HG03280 (cell line): ENCODE results near the gene NRXN3.

Source experiments
- ATAC-seq: cut with Tn5 transposase; IDR thresholded peaks from one replicate; pipeline ENCODE4 v1.9.1; 2021; ENCODE audit warnings: mild to moderate bottlenecking, moderate library complexity; ENCODE audit not compliant: unreplicated experiment

Gene NRXN3

DNA sequence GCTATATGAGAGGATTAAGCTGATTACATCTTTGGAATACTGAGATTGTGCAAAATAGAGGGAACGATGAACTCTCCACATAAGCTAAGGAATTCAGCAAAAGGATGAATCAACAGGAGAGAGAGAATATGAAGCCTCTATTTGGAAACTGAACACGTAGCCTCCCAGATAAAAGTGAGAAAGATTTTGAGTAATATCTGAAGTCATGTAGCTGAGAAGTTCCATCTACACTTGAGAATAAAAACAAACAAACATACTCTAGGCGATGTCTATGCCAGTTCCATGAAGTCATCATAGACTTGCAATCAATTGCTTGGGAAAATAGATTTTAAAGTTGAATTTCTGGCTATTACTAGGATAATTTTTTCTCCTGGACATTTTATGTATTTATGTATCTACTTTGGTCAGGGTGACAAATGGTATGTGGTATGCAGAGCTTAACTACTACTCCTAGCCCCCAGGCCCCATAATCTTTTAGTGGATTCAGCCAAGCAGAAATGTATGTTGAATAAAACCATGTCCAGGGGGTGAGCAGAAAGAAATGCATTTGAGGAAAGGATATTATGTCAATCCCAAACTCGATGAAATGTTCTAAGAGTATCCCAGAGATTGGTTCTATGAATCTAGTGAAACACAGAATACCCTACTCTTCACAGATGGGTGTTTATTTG is 1413.7 kb downstream of the NRXN3 start:
- no peak for ATAC-seq

DNA sequence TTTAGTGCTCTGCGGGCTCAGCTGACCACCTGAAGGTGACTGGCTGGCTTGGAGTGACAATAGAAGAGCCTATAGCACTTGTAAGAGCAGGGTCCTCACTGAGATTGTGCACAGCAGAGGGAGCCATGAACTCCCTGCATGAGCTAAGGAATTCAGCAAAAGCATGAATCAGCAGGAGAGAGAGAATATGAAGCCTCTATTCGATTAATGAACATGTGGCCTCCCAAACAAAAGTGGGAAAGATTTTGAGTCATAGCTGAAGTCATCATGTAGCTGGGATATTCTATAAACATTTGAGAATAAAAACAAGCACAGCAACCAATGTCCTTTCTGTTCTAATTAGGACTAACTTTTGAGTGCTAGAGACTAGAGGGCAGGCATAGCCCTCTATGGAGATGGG is 1414.5 kb downstream of the NRXN3 start:
- ATAC-seq, result no peak

DNA sequence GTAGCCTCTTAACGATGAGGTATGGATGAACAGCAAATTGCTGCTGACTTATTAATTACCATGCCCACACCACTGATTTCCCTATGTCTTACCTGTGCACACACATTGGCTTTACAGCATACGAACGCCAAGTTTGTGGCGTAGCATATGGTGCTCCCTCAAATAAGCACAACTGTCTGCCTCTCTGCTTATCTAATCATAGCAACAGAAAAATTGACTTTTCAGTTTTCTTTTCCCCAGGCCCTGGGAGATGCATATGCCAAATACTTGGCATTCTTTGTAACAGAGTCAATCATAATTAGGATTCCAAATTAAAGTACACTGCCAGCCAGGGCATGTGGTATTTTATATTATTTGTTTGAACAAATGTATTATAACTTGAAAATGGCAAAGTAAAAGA is 1415.7 kb downstream of the NRXN3 start:
- ATAC-seq, result no peak

DNA sequence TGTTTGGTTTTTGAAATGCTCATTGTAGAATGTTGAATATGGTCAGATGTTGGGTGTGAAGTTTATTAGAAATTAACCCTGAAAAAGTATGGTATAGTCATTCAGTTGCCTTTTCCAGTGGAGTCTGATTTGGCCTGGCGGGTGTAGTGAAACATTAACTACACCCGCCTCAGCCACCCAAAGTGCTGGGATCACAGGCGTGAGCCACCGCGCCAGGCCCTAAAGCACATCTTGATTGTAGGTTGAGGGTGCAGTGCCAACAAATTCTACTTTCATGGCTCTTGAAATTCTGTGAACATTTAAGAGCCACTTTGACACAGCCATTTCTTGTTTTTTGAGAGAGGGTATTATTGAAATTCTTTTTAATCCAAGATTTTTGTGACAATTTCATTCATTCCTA is 1416.2 kb downstream of the NRXN3 start:
- ATAC-seq, result no peak

DNA sequence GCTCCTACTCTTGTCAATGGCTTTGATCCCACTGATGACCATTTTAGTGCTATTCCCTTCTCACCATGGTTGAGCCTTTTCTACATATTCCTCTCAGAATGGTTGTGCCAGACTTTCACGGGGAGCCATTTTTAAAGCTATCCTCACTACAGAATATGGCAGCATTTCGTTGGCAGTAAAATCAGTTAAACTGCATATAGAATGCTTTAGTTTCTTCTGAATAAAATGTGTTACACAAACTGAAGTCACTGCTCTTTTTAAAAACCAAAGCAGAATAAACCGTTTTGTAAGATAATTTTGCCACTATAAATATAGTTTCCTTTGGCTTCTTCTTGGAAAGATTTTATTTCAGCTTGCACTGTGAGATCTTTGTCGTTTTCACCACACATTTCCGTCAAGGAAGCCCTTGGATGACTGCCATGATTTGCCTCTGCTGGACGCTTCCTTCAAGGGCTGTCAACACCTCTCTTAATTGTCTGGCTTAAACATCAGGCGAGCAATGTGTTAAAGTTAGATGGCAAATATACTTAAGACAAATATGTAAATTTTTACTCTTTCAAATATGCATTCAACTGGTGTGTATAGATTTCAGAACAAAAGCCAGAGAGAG is 1416.9 kb downstream of the NRXN3 start:
- ATAC-seq, result no peak

DNA sequence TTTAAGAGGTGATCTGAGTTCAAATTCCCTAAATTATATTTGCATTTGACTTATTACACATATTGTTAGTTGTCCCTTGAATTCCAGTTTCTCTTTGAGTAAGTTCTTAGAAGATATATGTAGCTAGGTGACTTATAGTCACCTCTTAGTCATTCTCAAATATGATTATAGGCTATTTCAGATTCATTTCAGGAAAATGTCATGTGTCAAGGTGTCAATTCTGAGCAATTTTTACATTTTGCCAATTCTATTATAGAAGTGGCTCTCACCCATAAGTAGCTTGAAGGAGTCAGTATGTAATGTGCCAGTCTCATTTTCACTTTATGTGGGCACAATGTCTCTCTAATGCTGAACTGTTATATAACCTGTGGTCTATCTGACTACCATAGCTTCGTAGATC is 1417.7 kb downstream of the NRXN3 start:
- ATAC-seq, result no peak

DNA sequence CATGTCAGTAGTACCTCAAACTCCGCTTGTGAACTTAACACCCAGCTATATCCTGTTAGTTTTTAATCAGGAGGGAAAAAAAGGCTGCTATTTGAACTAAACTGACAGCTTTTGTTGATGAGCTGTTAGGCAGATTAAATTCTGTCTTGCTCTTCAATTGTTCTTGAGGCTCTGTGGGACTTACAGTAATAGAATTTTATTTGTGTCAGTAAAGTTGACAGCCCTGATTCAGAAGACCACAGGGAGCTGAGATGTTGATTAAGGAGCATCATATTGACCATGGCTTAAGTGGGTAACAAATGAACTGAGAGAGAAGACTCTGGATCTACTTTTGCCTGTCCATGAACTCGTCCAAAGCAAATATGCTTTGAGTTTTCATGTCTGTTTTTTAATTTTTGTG is 1418.2 kb downstream of the NRXN3 start:
- no peak for ATAC-seq

DNA sequence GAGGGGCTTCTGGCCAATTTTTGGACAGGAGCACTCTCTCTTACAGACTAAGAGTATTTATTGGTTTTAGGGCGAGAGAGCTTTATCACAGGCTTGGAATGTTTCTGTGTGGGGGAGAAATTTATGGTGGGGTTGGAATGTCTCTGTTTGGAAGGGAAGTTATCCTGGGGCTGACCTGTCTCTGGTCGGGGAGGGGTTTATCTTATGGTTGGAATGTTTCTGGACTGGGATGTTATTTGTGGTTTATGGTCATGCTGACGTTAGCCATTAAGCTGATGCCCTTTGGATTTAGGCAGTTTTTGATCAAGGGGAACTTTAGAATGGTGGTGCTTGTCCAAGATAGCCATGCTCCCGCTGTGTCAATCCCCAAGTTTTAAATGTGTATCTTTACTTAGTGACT is 1426.4 kb downstream of the NRXN3 start:
- no peak for ATAC-seq

DNA sequence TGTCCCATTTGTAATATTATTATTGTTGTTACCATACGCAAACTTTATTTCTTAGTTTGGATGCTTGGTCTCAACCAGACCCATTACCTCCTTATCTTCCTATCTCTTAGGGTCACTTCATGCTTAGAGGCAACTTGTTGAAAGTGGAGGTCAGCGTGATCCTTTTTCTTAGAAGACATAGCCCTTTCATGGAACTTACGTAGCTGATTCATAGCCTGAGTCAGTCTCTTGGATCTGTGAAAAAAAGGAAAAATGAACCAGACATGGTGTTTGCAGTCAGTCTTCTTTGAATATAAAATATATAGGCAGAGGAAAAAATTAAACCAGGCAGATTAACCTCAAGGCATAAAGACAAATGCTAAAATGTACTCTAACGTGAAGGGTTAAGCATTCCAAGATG is 1427.4 kb downstream of the NRXN3 start:
- ATAC-seq, result no peak

DNA sequence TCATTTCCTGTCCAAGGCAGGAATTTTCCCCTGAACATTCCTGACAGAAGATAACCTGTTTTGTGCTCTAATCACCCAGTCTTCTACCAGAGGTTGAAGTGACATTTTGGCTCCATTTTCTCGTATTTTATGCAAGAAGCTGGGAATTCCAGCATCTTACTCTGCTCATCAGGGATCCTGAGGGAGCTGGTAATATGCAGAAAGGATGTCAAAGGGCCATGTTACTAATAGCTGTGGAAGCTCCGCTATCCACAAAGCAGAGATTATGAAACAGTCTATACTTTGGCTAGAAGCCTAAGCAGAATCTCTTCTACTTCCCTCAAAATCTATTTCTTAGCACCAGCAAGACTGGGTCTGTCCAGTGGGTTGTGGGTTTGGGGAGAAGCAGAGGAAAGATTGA is 1428.2 kb downstream of the NRXN3 start:
- ATAC-seq, result no peak

DNA sequence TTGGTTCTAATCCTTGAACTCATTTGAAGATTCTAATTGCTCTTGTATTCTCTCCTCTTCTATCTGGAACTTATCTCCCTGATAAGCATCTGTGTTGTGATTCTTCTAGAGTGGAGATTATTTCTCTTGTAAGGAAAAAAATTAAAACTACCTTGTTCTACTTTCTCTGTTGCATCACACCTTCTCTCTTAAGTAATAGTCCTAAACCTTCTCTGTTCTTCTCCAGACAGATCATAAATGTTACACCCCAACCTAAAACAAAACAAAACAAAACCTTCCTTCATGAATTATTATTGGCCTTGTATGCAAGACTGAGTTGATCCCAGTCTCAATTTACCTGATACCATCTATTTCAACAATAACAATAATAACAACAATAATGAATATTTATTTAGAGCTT is 1429.1 kb downstream of the NRXN3 start:
- ATAC-seq, result no peak

DNA sequence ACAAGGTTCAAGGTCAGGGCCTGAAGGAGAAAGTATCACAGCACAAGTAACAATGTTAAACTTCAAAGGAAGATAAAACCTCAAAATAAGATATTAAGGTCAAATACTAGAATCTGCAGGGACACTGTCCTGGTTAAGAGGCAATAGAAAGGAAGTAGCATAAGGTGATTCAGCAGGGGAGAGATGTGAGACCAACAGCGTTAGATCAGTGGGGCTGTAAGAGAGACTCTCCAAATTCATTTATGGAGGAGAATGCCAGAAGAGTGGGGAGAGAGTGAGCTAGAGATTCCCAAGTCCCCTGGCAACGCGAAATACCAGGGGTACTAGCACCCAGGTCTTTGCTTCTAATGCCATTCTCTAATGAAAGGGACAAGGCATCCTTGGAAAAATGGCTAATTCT is 1430.2 kb downstream of the NRXN3 start:
- no peak for ATAC-seq

DNA sequence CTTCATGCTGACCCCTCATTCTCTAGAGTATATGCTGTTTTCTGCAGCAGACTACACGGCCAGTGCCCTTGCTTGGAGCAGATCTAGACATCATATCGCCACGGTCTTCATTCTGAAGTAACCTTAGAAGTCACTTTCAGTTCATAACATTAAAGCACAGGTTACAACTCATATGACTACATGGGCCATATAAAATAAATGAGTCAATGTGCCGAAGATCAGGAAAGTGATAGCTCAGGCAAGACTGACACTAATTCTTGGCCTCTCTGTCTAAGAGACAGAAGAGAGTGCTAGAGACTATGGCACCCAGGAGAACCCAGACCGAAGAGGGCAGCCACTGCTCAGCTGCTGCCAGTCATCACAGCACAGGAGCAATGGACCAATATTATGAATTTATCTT is 1431.4 kb downstream of the NRXN3 start:
- ATAC-seq, result no peak

DNA sequence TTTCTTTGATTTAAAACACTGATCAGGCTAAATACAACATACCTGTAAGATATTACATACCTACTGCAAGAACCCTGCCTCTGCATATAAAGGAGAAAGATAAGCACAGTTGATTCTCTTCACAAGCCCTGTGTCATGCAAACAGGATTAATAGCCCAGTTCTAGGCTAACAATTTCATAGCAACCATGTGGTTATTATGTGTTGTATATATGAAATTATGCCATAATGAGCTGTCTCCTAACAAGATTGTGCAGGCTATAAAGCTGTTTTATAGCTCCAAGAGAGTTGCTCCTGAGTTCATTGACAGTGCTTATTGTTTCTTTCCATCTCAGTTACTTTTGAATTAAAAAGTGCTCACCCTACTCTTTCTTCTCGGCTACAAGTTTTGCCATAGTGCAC is 1431.9 kb downstream of the NRXN3 start:
- no peak for ATAC-seq

DNA sequence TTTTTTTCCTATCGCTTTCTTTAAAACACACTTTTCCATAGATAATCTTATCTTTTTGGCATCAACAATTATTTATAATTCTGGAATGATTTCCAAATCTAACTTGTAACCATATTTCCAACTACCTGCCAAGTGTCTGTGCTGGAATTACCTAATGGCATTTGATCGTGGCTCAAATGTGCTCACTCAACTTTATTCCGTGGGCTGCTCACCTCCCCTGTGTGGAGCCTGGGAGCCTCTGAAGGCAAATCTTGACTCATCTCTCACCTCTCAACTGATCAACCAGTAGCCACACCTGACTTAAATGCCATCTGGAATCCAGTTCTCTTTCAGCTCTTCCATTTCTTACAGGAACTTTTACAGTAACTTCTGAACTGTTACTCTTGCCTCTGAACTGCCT is 1432.6 kb downstream of the NRXN3 start:
- no peak for ATAC-seq

DNA sequence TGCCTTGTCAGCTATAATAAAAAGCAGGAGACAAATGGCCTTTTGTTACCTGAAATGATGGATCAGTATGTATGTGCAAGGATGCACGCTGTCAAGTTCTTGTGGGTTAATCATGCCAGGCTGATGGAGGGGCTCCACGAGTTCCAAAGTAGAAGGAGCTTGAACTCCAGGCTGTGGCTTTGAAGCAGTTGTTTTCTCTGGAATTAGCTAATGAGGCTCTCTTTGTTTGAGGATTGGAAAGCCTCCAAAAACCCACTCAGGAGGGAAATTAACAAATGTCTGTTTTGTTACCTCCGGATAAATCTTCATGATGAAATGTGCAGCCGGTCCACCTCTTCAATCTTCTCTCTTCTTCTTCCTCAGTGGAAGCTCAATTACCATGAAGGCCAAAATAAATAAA is 1435.7 kb downstream of the NRXN3 start:
- ATAC-seq, result no peak

DNA sequence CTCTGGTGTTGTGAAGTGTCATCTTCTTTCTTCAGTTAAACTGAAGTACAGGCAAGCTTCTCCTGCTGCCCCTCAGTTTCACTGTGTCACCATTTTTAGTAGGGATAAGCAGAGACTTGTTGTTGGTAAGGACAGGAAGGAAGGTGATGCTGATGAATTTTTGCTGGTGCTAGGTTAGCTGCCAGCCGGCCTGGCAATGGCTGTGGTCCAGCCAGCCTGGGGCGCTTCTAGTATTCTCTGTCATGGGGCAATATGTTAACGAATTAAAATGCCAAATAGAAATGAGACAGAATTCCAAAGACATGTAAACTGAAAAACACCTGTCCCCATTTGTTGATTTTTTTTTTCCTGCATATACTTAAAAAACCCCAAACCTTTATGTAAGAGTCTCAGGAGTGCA is 1438.3 kb downstream of the NRXN3 start:
- no peak for ATAC-seq

DNA sequence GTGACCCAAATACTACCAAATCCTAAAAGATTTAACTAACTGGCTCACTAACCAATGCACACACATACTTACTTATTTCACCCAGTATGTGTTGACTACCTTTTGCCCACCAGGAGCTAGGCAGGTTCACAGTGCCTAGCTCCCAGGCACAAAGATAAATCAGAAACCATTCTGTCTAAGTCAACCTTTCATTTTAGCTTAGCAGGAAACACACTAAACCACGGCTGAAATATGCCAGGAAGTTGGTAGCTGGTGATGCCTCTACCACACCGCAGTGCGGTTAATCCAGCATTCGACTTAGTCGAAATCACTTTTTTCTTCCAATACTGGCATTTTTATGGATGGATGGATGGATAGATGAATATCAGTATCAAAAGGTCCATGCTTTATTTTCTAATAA is 1443.5 kb downstream of the NRXN3 start:
- ATAC-seq, result no peak

DNA sequence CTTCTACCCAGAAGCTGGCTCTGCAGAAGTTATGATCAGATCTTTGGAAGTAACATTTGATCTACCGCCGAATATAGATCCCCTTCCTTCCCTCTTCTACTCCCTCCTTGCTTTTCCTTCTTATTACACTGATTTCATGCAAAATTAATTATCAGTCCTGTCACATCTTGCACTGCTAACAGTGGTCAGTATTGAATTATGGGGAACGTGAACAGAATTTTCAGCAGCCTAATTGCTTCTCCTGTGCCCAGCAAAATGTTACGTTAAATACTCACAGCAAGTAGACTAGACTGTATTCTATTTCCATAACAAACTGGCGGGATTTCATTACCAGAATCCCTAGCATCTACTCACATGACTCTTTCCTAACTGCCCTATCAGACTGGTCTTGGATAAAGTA is 1444.3 kb downstream of the NRXN3 start:
- ATAC-seq, result no peak

DNA sequence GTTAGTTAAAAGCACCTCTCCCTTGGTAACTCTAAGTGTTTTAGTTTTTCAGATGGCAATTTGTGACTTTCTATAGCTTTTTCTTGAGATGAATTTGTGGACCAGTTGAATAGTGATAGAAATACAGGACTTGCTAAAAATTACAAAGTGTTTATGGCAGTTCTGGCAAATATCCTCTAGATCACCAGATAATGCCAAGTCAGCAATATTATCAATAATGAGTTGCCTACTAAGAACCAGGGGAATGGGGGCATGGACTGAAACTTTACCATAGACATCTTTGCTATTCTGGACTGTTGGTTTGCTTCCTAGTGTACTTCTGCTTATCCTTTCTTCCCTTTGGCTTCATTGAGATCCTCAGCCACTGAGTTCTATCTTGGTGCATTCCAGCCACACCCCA is 1456.9 kb downstream of the NRXN3 start:
- ATAC-seq, result no peak

DNA sequence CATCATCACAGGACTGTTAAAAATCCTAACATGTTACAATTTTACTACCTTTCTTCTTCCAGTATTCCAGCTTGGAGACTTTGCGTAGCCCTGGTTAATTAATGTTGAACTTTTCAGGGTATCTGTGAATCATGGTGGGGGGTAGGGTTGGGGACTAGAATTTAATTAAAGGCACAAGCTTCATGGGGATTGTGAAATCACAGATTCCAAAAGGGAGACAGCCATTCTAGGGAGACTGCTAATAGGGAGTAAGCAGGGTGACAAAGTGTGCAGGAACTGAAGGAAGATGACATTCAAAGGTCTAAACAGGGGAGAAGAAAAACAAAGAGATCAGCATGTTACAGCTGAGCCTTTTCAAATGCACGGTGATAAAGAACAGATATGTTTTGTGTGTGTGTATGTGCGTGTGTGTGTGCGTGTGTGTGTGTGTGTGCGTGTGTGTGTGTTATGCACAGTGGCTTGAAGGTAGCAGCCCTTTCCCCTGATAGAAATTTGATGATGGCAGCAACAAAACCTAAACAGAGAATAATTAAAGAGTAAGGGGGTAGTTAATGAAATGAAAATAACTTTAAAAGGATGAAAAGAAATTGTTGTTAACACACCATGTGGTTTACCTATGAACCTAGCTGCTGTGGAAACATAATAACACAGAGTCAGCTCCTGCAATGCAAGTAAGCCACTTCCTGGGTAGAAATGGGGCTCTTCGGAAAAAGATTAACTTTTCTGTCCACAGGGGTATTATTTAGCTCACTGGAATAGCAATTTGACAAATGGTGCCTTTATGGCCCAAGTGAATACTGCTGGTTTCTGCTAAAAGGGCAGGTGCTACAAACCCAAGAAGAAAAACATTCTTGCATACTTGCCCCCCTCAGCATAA is 1459.5 kb downstream of the NRXN3 start:
- ATAC-seq, result no peak

DNA sequence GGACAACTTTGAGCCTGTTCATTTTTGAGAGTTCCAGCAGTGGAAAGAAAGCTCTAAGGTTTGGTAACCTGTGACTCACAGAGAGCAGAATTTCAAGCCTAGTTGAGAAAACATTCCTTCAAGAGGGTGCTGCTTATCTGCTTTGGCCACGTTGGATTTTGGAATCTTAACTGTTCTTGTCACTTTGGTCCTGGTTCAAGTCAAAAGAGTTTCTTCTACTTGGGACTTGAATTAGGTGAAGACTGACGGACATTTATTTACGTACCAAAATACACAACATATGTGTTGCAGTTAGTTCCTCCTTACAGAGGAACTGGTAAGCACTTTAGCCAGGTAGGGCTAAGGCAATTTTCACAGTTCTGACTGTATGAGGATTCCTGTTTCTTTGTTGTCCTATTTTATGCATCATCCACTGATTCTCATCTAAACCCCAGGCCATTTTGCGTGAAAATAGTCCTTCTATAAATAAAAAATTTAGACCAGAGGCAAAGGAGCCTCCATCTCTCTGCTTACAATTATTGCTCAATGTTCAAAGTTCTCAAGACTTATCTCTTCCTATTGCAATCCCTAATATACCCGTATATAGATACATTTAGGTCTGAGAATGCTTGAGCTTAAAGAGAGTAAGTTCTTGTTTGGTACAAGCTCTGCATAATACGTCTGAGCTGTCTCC is 1460.3 kb downstream of the NRXN3 start:
- no peak for ATAC-seq
